ENCODE measurements around the gene NRXN3.

NRXN3 gene

GRCh38 chr14:79331830-79332229, 1161.7 kb downstream of the NRXN3 start:
- DNase-seq (ENCODE audit: low read depth), result no peak

DNA sequence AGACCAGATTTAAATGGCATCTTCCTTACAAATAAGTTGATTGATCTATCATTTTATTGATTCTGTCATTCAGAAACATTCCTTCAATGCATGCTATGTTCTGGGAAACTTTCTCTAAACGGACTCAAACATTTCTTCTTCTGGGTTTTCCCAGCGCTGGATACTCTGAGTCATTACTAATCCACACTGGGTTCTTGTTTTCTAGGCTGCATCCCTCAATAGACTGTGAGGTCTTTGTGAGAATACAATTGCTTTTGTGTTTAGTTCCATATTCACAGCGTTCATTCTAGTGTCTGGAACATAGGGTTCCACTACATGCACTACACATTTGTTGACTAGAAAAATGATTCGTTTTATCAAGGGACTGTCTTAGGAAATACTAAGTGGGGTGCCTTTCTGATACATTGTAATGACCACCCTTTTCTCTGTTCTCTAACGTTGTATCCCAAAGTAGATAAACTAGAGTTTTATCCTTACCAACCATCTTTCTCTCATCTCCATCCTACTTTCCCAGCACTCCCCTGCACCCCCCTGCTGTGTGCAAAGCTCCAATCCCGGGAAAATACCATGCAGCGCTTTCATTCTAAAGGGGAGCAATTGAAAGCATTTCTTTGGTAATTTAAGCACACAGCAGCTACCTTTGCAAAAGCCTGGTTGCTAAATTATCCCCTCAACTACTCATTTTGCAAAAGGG, 1162.5 kb downstream of the NRXN3 start:
- TF ChIP-seq, protein P1, sequence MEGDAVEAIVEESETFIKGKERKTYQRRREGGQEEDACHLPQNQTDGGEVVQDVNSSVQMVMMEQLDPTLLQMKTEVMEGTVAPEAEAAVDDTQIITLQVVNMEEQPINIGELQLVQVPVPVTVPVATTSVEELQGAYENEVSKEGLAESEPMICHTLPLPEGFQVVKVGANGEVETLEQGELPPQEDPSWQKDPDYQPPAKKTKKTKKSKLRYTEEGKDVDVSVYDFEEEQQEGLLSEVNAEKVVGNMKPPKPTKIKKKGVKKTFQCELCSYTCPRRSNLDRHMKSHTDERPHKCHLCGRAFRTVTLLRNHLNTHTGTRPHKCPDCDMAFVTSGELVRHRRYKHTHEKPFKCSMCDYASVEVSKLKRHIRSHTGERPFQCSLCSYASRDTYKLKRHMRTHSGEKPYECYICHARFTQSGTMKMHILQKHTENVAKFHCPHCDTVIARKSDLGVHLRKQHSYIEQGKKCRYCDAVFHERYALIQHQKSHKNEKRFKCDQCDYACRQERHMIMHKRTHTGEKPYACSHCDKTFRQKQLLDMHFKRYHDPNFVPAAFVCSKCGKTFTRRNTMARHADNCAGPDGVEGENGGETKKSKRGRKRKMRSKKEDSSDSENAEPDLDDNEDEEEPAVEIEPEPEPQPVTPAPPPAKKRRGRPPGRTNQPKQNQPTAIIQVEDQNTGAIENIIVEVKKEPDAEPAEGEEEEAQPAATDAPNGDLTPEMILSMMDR (IDR thresholded peaks at IDR 0.05; ENCODE audit: insufficient read depth, low read depth, low read length, missing control alignments), result no peak
- no peak for DNase-seq (ENCODE audit: low read depth)
- H3K4me3 ChIP-seq (ENCODE audit: low read depth, low read length), result no peak overlapping the region

More at GRCh38 chr14:79331830-79332229, 1161.7 kb downstream of the NRXN3 start:
- no peak overlapping the region for H3K4me3 ChIP-seq (ENCODE audit: low read depth, low read length)
- TF ChIP-seq, protein P1 (IDR thresholded peaks at IDR 0.05; ENCODE audit: insufficient read depth, low read depth, low read length, missing control alignments), result no peak

- no peak for DNase-seq (ENCODE audit: low read depth)
- TF ChIP-seq, protein P1 (IDR thresholded peaks at IDR 0.05; ENCODE audit: insufficient read depth, low read depth, low read length, missing control alignments), result no peak
- no peak overlapping the region for H3K4me3 ChIP-seq (ENCODE audit: low read depth, low read length)
Measured at GRCh38 chr14:79333198-79333546, 1163.0 kb downstream of the NRXN3 start.

DNA sequence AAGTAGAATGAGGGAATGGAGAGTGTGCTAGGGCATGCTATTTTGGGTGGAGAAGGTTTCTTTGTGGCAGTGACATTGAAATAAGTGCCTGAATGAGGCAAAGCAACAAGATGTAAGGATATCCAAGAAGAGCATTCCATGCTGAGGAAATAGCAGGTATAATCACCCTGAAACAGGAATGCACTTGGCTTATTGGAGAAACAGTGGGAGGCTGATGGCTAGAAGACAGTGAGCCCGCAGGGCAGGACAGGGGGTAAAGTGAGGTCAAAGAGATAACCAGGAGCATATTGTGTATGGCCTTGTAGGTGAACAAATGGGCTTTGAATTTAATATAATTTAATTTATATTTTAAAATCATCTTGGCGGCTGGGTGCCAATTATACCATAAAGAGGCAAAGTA, 1164.1 kb downstream of the NRXN3 start:
- no peak overlapping the region for H3K4me3 ChIP-seq (ENCODE audit: low read depth, low read length)
- TF ChIP-seq, protein P1 (IDR thresholded peaks at IDR 0.05; ENCODE audit: insufficient read depth, low read depth, low read length, missing control alignments), result no peak
- DNase-seq (ENCODE audit: low read depth), result no peak

DNA sequence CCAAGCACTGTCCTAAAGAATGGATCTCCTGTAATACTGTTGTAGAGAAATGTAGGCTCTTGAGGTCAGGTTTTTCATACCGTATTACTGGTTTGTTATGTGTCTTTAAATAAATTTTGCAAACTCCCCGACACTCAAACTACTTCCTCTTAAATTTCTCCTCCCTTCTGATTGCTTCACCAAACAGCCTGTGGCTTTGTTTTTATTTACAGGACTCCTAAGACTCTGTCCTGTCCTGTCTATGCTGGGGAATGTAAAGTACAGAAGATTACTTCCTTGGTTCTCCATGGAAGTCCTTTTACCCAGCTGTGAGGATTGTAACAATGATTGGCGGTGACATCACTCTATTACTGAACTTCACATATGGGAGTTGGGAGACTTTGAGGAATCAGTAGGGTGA, 1167.6 kb downstream of the NRXN3 start:
- H3K4me3 ChIP-seq (ENCODE audit: low read depth, low read length), result no peak overlapping the region

DNA sequence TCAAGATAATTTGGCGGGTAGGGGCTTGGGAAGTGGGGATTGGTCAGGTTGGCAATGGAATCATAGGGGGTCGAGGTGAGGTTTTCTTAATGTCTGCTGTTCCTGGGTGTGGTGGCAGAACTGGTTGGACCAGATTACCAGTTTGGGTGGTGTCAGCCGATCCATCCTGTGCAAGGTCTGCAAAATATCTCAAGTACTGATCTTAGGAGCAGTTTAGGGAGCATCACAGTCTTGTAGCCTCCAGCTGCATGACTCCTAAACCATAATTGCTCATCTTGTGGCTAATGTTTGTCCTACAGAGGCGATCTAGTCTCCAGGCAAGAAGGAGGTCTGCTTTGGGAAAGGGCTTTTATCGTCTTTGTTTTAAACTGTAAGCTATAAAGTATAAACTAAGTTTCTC, 1172.8 kb downstream of the NRXN3 start:
- no peak for DNase-seq (ENCODE audit: low read depth)
- TF ChIP-seq, protein P1 (IDR thresholded peaks at IDR 0.05; ENCODE audit: insufficient read depth, low read depth, low read length, missing control alignments), result no peak
- H3K4me3 ChIP-seq (ENCODE audit: low read depth, low read length), result no peak overlapping the region

More for the DNA sequence above, 1167.6 kb downstream of the NRXN3 start:
- no peak for DNase-seq (ENCODE audit: low read depth)
- TF ChIP-seq, protein P1 (IDR thresholded peaks at IDR 0.05; ENCODE audit: insufficient read depth, low read depth, low read length, missing control alignments), result no peak

DNA sequence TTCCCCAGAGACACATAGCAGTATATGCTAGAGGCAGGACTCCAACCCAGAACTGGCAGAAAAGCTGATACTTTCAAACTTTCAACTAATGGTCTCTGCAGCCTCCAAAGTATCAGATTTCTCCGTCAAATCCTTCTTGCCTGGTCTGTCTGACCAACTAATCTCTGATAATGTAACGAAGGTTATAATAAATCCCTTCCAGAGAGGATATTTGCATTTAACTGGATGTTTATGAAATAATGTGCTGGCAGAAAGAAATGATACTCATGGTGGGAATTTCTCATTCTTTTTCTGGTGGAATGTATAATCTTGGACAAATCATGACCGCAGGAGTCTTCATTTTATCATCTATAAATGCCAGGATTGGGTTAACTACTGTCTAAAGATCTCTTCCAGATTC, 1180.8 kb downstream of the NRXN3 start:
- DNase-seq (ENCODE audit: low read depth), result no peak
- TF ChIP-seq, protein P1 (IDR thresholded peaks at IDR 0.05; ENCODE audit: insufficient read depth, low read depth, low read length, missing control alignments), result no peak
- H3K4me3 ChIP-seq (ENCODE audit: low read depth, low read length), result no peak overlapping the region
